Left ventricle myocardium inferior (tissue), 1 donor: ENCODE measurements around the gene CDH4. TPM values are rescaled to one million over a fixed set of nuclear protein-coding genes. Genes with fewer than 3 reads are reported as not detected.

Source experiments
- DNase-seq: peaks from one replicate; pipeline ENCODE4 v3.0.0-alpha.2; 2020
- H3K27ac ChIP-seq: fragments of 200-600 bp; replicated peaks from 2 replicates; pipeline ENCODE4 v1.8.0; 2021
- H3K27me3 ChIP-seq: fragments of 200-600 bp; 2 replicates; pipeline ENCODE4 v1.8.0; 2021; ENCODE audit warnings: low read depth
- H3K36me3 ChIP-seq: fragments of 200-600 bp; 2 replicates; pipeline ENCODE4 v1.8.0; 2021
- H3K4me1 ChIP-seq: fragments of 200-600 bp; 2 replicates; pipeline ENCODE4 v1.8.0; 2021
- H3K4me3 ChIP-seq: fragments of 200-600 bp; 2 replicates; pipeline ENCODE4 v1.8.0; 2021; ENCODE audit warnings: mild to moderate bottlenecking, moderate library complexity
- H3K9me3 ChIP-seq: fragments of 200-600 bp; replicated peaks from 2 replicates; pipeline ENCODE4 v1.8.0; 2021
- CTCF ChIP-seq: fragments of 200-600 bp; IDR thresholded peaks from 2 replicates; pipeline ENCODE4 v1.8.0; 2021; ENCODE audit warnings: antibody characterized with exemption, mild to moderate bottlenecking, borderline replicate concordance
- intact Hi-C: fragments of 100-400 bp; cut with micrococcal nuclease; formaldehyde crosslinking; loops from one replicate; pipeline ENCODE4 v1.11.0; 2022
- total RNA-seq: library from RNA; stranded (reverse); fragmentation: NEBNext Ultra II Directional; extraction: Animal tissue kit (Norgen Biotek cat#: 25700); gene quantifications from one replicate; pipeline ENCODE4 v1.2.1, GENCODE V29; 2021
- donor health status: DM: no; HTN: yes; CAD: no; lungs with severe emphysema.

Gene CDH4
- total RNA-seq, 1 donor from 2014 or later, result 0.05 TPM

- H3K9me3 ChIP-seq, result peaks cover 14% of the 10 kb centered on the region
- H3K36me3 ChIP-seq, result no peaks in the 10 kb centered on the region
- H3K4me1 ChIP-seq, result no peaks in the 10 kb centered on the region
- no peak overlapping the region for H3K4me3 ChIP-seq
- H3K27me3 ChIP-seq, result peaks cover 53% of the 10 kb centered on the region
- TF ChIP-seq CTCF, result no peak
- intact Hi-C loops, result no loop called here
- no peak overlapping the region for H3K27ac ChIP-seq
- no peak for DNase-seq
These were observed 663.0 kb downstream of the CDH4 start for GRCh38 chr20:61915101-61915500.

GRCh38 chr20:61916318-61916891, 664.3 kb downstream of the CDH4 start:
- intact Hi-C loops, result no loop called here
- Histone ChIP-seq H3K27ac (no peak overlapping the region), H3K4me3 (no peak overlapping the region), H3K9me3 (peaks cover 3% of the 10 kb centered on the region), H3K27me3 (peaks cover 53% of the 10 kb centered on the region), H3K4me1 (no peaks in the 10 kb centered on the region), H3K36me3 (no peaks in the 10 kb centered on the region)
- TF ChIP-seq CTCF, result no peak
- no peak for DNase-seq

GRCh38 chr20:61917474-61918145, 665.5 kb downstream of the CDH4 start:
- intact Hi-C loops, result no loop called here
- TF ChIP-seq CTCF, result no peak
- Histone ChIP-seq H3K27ac (no peak overlapping the region), H3K9me3 (no peaks in the 10 kb centered on the region), H3K4me3 (no peak overlapping the region), H3K36me3 (no peaks in the 10 kb centered on the region), H3K4me1 (no peaks in the 10 kb centered on the region), H3K27me3 (peaks cover 53% of the 10 kb centered on the region)
- no peak for DNase-seq

- DNase-seq, result no peak
- Histone ChIP-seq H3K27me3 (peaks cover 58% of the 10 kb centered on the region), H3K9me3 (no peaks in the 10 kb centered on the region), H3K4me1 (no peaks in the 10 kb centered on the region), H3K27ac (no peak overlapping the region), H3K36me3 (no peaks in the 10 kb centered on the region), H3K4me3 (no peak overlapping the region)
- no peak for TF ChIP-seq CTCF
- intact Hi-C loops, result no loop called here
These were observed 666.5 kb downstream of the CDH4 start for GRCh38 chr20:61918548-61918947.

GRCh38 chr20:61919239-61919638, 667.2 kb downstream of the CDH4 start:
- intact Hi-C loops, result no loop called here
- Histone ChIP-seq H3K4me3 (no peak overlapping the region), H3K9me3 (no peaks in the 10 kb centered on the region), H3K27ac (no peak overlapping the region), H3K27me3 (peaks cover 58% of the 10 kb centered on the region), H3K4me1 (no peaks in the 10 kb centered on the region), H3K36me3 (no peaks in the 10 kb centered on the region)
- no peak for TF ChIP-seq CTCF
- no peak for DNase-seq
